ENCODE data around the gene ZNF630. TPM values are rescaled to one million over a fixed set of nuclear protein-coding genes. Genes with fewer than 3 reads are reported as not detected.

ZNF630 gene
- total and polyA plus RNA-seq, 2 of the 8 experiments (the other 6 are each of a cell fraction or from before 2014, with no cell fraction given) = 0.67 to 2.2 TPM

DNA sequence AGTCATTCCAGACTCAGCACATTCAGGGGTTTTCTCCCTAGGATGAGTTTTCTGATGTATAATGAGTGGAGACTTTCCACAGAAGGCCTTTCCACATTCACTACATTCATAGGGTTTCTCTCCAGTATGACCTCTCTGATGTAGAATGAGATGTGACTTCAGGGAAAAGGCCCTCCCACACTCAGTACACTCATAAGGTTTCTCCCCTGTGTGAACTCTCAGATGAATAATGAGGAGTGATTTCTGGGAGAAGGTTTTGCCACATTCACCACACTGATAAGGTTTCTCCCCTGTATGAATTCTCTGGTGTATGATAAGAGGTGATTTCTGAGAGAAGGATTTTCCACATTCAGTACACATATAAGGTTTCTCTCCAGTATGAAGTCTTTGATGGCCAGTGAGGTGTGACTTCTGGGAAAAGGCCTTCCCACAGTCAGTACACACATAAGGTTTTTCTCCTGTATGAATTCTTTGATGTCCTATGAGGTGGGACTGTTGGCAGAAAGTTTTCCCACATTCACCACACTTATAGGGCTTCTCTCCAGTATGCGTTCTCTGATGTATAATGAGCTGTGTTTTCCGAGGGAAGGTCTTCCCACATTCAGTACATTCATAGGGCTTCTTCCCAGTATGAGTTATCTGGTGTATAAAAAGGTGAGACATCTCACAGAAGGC lies 12.7 kb downstream of the ZNF630 start:
- H3K36me3 ChIP-seq (ENCODE audit: control insufficient read depth in 2 of 4, insufficient read depth in 4 of 4, low read length in 3 of 4) = peaks cover 0 to 3% (median under 1%) of the 10 kb centered on the region in 4 experiments; a peak in 2 of 8 replicates
- H2BK120ac ChIP-seq (replicated peaks; ENCODE audit: low read depth, low read length) = no peak overlapping the region
- no peak overlapping the region for H2BK12ac ChIP-seq (ENCODE audit: low read depth, low read length)
- no peak overlapping the region for H3K18ac ChIP-seq (ENCODE audit: extremely low read depth, low read length)
- no peaks in the 10 kb centered on the region for H4K20me1 ChIP-seq (replicated peaks in 1 of 2; ENCODE audit: control insufficient read depth in 1 of 2, insufficient read depth in 2 of 2, low read length in 2 of 2)
- no peaks in the 10 kb centered on the region for H3K79me1 ChIP-seq (ENCODE audit: low read depth, low read length)
- no peak overlapping the region for H4K8ac ChIP-seq (ENCODE audit: extremely low read depth, insufficient read depth, low read length)
- H3K4me3 ChIP-seq (ENCODE audit: extremely low read depth in 1 of 4, insufficient read depth in 2 of 4, low read depth in 3 of 4, low read length in 4 of 4) = no peak overlapping the region
- H3K27me3 ChIP-seq (replicated peaks in 1 of 4; ENCODE audit: control insufficient read depth in 3 of 4, extremely low read depth in 1 of 4, insufficient read depth in 3 of 4, low read length in 3 of 4) = no peaks in the 10 kb centered on the region; a peak in 1 of 7 replicates
- no peak overlapping the region for H2BK15ac ChIP-seq (ENCODE audit: low read length)
- no peak overlapping the region for H2BK20ac ChIP-seq (ENCODE audit: low read length)
- H2AK5ac ChIP-seq (ENCODE audit: low read depth, low read length) = no peak overlapping the region
- no peaks in the 10 kb centered on the region for H3K79me2 ChIP-seq (ENCODE audit: control insufficient read depth in 1 of 2, insufficient read depth in 2 of 2, low read length in 2 of 2)
- H3K14ac ChIP-seq (ENCODE audit: insufficient read length) = no peak overlapping the region
- no peak overlapping the region for H3K4me2 ChIP-seq (ENCODE audit: insufficient read depth in 1 of 2, low read depth in 2 of 2, low read length in 2 of 2)
- POLR2A ChIA-PET (ENCODE audit: partially characterized antibody) = no interaction called here
- CTCF ChIA-PET (ENCODE audit: partially characterized antibody) = interaction anchor here (0.6 kb wide), 1 partner anchor 9 kb away, joined by 4 read pairs; no protein-coding TSS in a partner anchor
- no peak overlapping the region for H3K23ac ChIP-seq (ENCODE audit: insufficient read length)
- H2BK5ac ChIP-seq (ENCODE audit: low read depth, low read length) = no peak overlapping the region
- H3K23me2 ChIP-seq (ENCODE audit: low read depth, low read length) = no peaks in the 10 kb centered on the region
- no peak overlapping the region for H4K91ac ChIP-seq (replicated peaks; ENCODE audit: insufficient read length, low read length)
- no peak overlapping the region for H3K27ac ChIP-seq (ENCODE audit: low read depth, low read length)
- H2AFZ ChIP-seq (ENCODE audit: low read length) = no peak overlapping the region
- DNase-seq (ENCODE audit: low read depth in 1 of 2, low spot score in 2 of 2) = no peak
- no peak overlapping the region for H3K56ac ChIP-seq (replicated peaks; ENCODE audit: insufficient read length, low read depth, low read length)
- no peak overlapping the region for H4K5ac ChIP-seq (ENCODE audit: insufficient read length, low read depth, low read length)
- FAIRE-seq = peak; percentile 36
- H3K4ac ChIP-seq (replicated peaks; ENCODE audit: insufficient read length, low read depth, low read length) = no peak overlapping the region
- WGBS, 2 experiments (ENCODE audit: extremely low coverage in 1 of 2, insufficient coverage in 1 of 2, insufficient read length in 1 of 2, insufficient replicate concordance in 2 of 2, low coverage in 1 of 2, low lambda C conversion rate in 2 of 2, missing lambda C conversion rate in 1 of 2) = 77% methylated on average over 2 of the region's 2 CpGs; no CpG with 5 or more reads in 1 of the 2 experiments
- no peaks in the 10 kb centered on the region for H3K4me1 ChIP-seq (replicated peaks in 1 of 4; ENCODE audit: control insufficient read depth in 3 of 4, insufficient read depth in 4 of 4, low read length in 3 of 4)
- no peak overlapping the region for H3K9ac ChIP-seq (replicated peaks in 1 of 4; ENCODE audit: extremely low read depth in 1 of 4, low read depth in 3 of 4, low read length in 3 of 4)
- H3K9me3 ChIP-seq (ENCODE audit: insufficient read depth in 2 of 2, low read depth in 1 of 2, low read length in 1 of 2) = peaks cover 0 to 7% of the 10 kb centered on the region in 2 experiments; a peak in 1 of 4 replicates
- TF ChIP-seq TAF7 (optimal IDR thresholded peaks at IDR 0.05; ENCODE audit: borderline replicate concordance, low read depth, low read length) = no peak
- TF ChIP-seq TCF12 (IDR thresholded peaks at IDR 0.05; ENCODE audit: low read depth, low read length) = no peak
- no peak for TF ChIP-seq SP2 (IDR thresholded peaks at IDR 0.05; ENCODE audit: low read length)
- TF ChIP-seq HDAC6 (IDR thresholded peaks at IDR 0.05; ENCODE audit: low read depth, low read length) = no peak
- no peak for TF ChIP-seq RFX5 (IDR thresholded peaks at IDR 0.05; ENCODE audit: borderline replicate concordance, low read depth, low read length)
- TF ChIP-seq NANOG (IDR thresholded peaks at IDR 0.05; ENCODE audit: insufficient read depth, low read depth, low read length, poor library complexity, severe bottlenecking) = no peak
- no peak for TF ChIP-seq SUZ12 (IDR thresholded peaks at IDR 0.05; ENCODE audit: low read length)
- TF ChIP-seq SIN3A (conservative IDR thresholded peaks at IDR 0.05 in 1 of 2, IDR thresholded peaks at IDR 0.05 in 1 of 2; ENCODE audit: low read depth in 1 of 2, low read length in 2 of 2) = no peak
- TF ChIP-seq, protein P1, sequence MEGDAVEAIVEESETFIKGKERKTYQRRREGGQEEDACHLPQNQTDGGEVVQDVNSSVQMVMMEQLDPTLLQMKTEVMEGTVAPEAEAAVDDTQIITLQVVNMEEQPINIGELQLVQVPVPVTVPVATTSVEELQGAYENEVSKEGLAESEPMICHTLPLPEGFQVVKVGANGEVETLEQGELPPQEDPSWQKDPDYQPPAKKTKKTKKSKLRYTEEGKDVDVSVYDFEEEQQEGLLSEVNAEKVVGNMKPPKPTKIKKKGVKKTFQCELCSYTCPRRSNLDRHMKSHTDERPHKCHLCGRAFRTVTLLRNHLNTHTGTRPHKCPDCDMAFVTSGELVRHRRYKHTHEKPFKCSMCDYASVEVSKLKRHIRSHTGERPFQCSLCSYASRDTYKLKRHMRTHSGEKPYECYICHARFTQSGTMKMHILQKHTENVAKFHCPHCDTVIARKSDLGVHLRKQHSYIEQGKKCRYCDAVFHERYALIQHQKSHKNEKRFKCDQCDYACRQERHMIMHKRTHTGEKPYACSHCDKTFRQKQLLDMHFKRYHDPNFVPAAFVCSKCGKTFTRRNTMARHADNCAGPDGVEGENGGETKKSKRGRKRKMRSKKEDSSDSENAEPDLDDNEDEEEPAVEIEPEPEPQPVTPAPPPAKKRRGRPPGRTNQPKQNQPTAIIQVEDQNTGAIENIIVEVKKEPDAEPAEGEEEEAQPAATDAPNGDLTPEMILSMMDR (IDR thresholded peaks at IDR 0.05; ENCODE audit: control extremely low read depth in 1 of 3, insufficient read depth in 1 of 3, low read depth in 1 of 3, low read length in 3 of 3) = no peak
- no peak for TF ChIP-seq CREB1 (IDR thresholded peaks at IDR 0.05)

Data from H1 (cell line).